ENCODE data around the gene CEP20. TPM values are rescaled to one million over a fixed set of nuclear protein-coding genes. Genes with fewer than 3 reads are reported as not detected.
A peak's percentile ranks its signal among the peaks of the same experiment; 100 is the strongest.

CEP20 gene
- polyA plus RNA-seq, 1 of the 3 experiments (the other 2 are of a cell fraction) = 14.8 TPM

DNA sequence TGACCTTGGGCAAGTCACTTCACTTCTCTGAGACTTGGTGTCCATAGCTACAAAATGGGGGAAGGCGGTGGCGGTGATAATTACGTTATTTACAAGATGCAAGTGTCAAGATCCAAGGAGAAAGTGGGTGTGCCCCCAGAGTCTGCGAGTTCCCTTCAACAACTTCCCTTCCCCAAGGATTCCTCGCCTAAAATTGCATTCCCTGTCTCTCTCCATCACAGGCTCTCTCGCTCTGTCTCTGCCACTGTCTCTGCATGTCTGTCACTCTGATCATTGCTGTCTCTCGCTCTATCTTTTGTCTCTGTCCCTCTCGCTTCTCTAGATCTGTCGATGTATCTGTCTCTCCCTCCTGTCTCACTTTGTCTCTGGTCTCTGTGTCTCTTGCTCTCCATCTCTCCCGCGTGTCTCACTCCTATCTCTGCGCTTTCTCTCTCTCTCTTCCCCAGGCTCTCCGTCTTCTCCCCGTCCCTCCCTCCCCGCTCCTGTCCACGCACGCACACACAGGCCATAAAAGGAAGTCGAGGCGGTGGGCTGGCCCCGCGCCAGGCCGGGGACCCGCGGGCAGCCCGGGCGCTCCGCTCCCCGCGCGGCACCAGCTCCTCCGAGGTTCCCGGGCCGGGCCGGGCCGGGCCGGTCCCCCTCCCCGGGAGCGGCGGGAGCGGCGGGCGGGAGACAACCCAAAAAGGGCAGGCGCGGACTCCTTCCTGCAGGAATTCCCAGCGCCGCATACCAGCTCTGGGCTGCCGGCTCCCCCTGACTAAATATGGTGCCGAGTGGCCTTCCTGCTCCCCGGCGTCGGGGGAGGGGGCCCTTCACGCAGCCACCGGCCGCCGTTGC lies 30.5 kb downstream of the CEP20 start:
- Histone ChIP-seq H3K4me2 (peak overlapping the region; percentile 76), H3K9ac (no peak overlapping the region)
- WGBS (ENCODE audit: low lambda C conversion rate) = 5% methylated on average over 25 of the region's 55 CpGs

DNA sequence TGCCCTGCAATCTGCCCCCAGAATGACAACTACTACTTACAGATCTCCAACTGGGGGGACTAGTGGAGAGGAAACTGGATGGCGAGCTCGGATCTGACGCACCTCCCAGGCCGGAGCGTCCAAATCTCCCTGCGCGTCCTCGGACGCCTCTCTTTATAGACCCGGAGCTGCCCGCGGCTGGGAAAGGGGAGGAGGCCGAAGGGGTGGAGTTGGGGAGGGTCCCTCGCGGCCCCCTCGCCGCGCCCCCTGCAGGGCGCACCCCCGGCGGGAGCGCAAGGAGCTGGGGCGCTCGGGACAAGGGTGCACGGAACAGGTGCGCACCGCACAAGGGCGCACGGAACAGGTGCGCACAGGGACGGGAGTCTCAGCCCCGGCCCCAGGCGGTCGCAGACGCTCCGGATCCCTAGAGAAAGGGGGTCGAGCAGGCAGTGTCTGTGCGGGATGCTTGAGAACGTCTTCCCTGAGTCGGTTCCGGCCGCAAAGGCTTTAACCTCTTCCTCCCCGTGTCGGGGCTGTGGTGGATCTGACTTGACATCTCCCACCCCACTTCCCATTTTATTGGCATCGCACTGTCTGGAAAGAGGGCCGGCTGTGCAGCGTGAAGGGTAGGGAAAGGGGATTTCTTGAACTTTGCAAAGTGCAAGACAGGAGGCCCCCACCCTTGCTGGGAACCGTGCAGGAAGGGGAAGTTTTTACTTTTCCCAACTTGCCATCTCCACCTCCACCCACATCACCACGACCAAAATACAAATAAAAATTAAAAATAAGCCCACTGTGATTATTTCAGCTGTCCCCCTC lies 31.3 kb downstream of the CEP20 start, which contains the start of gene MYH11:
TSS of gene MYH11 (minus strand) at position 128 of the 798 bp plus-strand sequence. CDS start 18,776 bp downstream, outside the sequence.
- Histone ChIP-seq H3K9me2 (no peaks in the 10 kb centered on the region), H3K9ac (no peak within 1 kb of the TSS), H3K79me2 (ENCODE audit: insufficient read depth) (no peaks in the 10 kb centered on the region), H3F3A (replicated peaks; ENCODE audit: insufficient read depth) (no peaks in the 10 kb centered on the region), H3K4me1 (ENCODE audit: control insufficient read depth in 1 of 2, insufficient read depth in 2 of 2, low read depth in 1 of 2, low read length in 1 of 2) (peaks cover 0 to 3% of the 10 kb centered on the region in 2 experiments; a peak in 1 of 4 replicates), H3K4me3 (ENCODE audit: low read depth in 2 of 2, low read length in 1 of 2) (peak within 1 kb of the TSS; percentile 44 to 56), H3K27ac (ENCODE audit: low read depth in 2 of 2, low read length in 1 of 2) (no peak within 1 kb of the TSS), H3K36me3 (replicated peaks in 1 of 2; ENCODE audit: control insufficient read depth in 1 of 2, insufficient read depth in 2 of 2, low read length in 1 of 2) (no peaks in the 10 kb centered on the region), H3K9me3 (no peaks in the 10 kb centered on the region), H3K4me2 (peak within 1 kb of the TSS; percentile 76), H2AFZ (ENCODE audit: low read depth) (peak within 1 kb of the TSS; percentile 74; the same call in 1 of the 2 replicates), H4K20me1 (ENCODE audit: insufficient read depth) (no peaks in the 10 kb centered on the region), H3K27me3 (ENCODE audit: insufficient read depth) (peaks cover 45% of the 10 kb centered on the region)
- POLR2A ChIA-PET = no interaction called here
- TF ChIP-seq YY1 (IDR thresholded peaks at IDR 0.05; ENCODE audit: low read depth) = no peak
- no peak for TF ChIP-seq RXRA (IDR thresholded peaks at IDR 0.05; ENCODE audit: borderline replicate concordance, low read depth)
- TF ChIP-seq RAD21 (IDR thresholded peaks at IDR 0.05; ENCODE audit: low read length) = no peak
- no peak for TF ChIP-seq FOXJ3 (CRISPR knock-in tag; IDR thresholded peaks at IDR 0.05)
- TF ChIP-seq EP300 (IDR thresholded peaks at IDR 0.05; ENCODE audit: borderline replicate concordance in 1 of 2, low read depth in 1 of 2, low read length in 1 of 2) = no peak
- no peak for TF ChIP-seq MEF2A (IDR thresholded peaks at IDR 0.05; ENCODE audit: borderline replicate concordance, low read depth)
- TF ChIP-seq POLR2AphosphoS5 (IDR thresholded peaks at IDR 0.05; ENCODE audit: low read depth, low read length) = no peak
- CTCF ChIA-PET = interaction anchor here (1.1 to 2.1 kb wide), 3 partner anchors 16 to 56 kb away, joined by 3 to 4 read pairs (median 4); no protein-coding TSS in a partner anchor
- peak; percentile 56 for DNase-seq
- 7% methylated on average over 21 of the region's 49 CpGs for WGBS (ENCODE audit: low lambda C conversion rate)

More for the DNA sequence above, 30.5 kb downstream of the CEP20 start:
- no peaks in the 10 kb centered on the region for H3F3A ChIP-seq (replicated peaks; ENCODE audit: insufficient read depth)
- H3K27ac ChIP-seq (ENCODE audit: low read depth in 2 of 2, low read length in 1 of 2) = no peak overlapping the region
- H3K9me2 ChIP-seq = no peaks in the 10 kb centered on the region
- no peaks in the 10 kb centered on the region for H3K36me3 ChIP-seq (replicated peaks in 1 of 2; ENCODE audit: control insufficient read depth in 1 of 2, insufficient read depth in 2 of 2, low read length in 1 of 2)
- ChIA-PET CTCF (interaction anchor here (1.1 to 1.7 kb wide), 5 partner anchors 17 to 57 kb away, joined by 3 to 6 read pairs (median 3); no protein-coding TSS in a partner anchor), POLR2A (no interaction called here)
- TF ChIP-seq, protein P1, sequence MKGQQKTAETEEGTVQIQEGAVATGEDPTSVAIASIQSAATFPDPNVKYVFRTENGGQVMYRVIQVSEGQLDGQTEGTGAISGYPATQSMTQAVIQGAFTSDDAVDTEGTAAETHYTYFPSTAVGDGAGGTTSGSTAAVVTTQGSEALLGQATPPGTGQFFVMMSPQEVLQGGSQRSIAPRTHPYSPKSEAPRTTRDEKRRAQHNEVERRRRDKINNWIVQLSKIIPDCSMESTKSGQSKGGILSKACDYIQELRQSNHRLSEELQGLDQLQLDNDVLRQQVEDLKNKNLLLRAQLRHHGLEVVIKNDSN (IDR thresholded peaks at IDR 0.05; ENCODE audit: borderline replicate concordance, low read depth) = no peak
- TF ChIP-seq ELF1 (IDR thresholded peaks at IDR 0.05) = no peak
- peak overlapping the region; percentile 74; the same call in 1 of the 2 replicates for H2AFZ ChIP-seq (ENCODE audit: low read depth)
- H3K27me3 ChIP-seq (ENCODE audit: insufficient read depth) = peaks cover 43% of the 10 kb centered on the region
- no peaks in the 10 kb centered on the region for H3K79me2 ChIP-seq (ENCODE audit: insufficient read depth)
- H3K9me3 ChIP-seq = no peaks in the 10 kb centered on the region
- DNase-seq = peak; percentile 79
- H4K20me1 ChIP-seq (ENCODE audit: insufficient read depth) = no peaks in the 10 kb centered on the region
- peak overlapping the region; percentile 44 to 56 for H3K4me3 ChIP-seq (ENCODE audit: low read depth in 2 of 2, low read length in 1 of 2)
- H3K4me1 ChIP-seq (ENCODE audit: control insufficient read depth in 1 of 2, insufficient read depth in 2 of 2, low read depth in 1 of 2, low read length in 1 of 2) = peaks cover 0 to 3% of the 10 kb centered on the region in 2 experiments; a peak in 1 of 4 replicates
